C1 segment of cervical spinal cord (tissue), 14 donors: Measurements from ENCODE around the gene EML5.
"Not testable (repeated sequence)": the region's sequence is repeated elsewhere in the genome, so short reads cannot be mapped to it uniquely, and the experiment has no call there.

ENCODE experiments used
- DNase-seq, 14 donors: peaks; one replicate each; lab custom pipeline; 2025; lab: John Stamatoyannopoulos, UW

EML5 gene

DNA sequence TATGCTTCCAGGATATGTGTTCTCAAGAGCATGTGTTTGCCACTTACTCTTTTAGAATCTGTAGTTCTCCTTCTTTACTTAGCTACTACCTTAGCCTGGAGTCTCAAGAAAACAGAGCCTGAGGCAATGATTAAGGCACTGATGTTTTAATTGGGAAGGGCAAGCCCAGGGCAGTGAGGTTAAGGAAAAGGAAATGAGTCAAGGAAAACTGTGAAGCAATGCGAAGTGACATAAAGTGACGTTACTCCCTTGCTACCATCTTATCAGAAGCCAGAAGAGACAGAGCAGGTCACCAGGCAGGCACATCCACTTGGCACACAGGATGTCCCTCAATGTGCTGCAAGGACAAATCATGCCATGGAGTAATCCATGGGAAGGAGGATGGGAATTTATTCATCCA is 11.3 kb upstream of the EML5 start:
- no peak for DNase-seq

- no peak for DNase-seq
These were observed 9.8 kb upstream of the EML5 start for GRCh38 chr14:88802596-88802995.

- DNase-seq, result no peak
These were observed 6.8 kb upstream of the EML5 start for GRCh38 chr14:88799522-88799921.

DNA sequence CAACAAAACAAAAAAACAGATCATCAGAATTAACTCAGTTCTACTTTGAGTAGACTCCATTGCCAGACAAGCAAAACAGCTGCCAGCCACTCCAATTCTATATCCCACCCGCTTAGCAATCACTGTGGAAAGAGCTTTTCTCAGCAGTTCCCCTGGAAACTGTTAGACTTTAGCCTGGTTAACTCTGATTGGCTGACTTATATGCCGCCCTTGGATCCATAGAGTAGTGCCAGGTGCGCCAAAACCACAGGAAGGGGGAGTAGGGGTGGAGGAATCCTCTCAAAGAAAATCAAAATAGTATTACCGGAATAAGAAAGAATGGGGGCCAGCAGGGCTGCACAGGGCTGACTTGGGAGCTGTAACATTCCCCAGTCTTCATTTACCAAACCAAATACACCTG is 5.4 kb upstream of the EML5 start:
- no peak for DNase-seq

GRCh38 chr14:88793259-88793625 is 489 bp upstream of the EML5 start:
- peak in 2 of 14 donors; percentile 1 to 26 for DNase-seq

- DNase-seq, result peak in 10 of 14 donors; percentile 15 to 58 (median 41)
These were observed 902 bp downstream of the EML5 start for GRCh38 chr14:88791629-88792472.

GRCh38 chr14:88791252-88791621 is 1.5 kb downstream of the EML5 start:
- DNase-seq, result peak in 1 of 14 donors; percentile 50

DNA sequence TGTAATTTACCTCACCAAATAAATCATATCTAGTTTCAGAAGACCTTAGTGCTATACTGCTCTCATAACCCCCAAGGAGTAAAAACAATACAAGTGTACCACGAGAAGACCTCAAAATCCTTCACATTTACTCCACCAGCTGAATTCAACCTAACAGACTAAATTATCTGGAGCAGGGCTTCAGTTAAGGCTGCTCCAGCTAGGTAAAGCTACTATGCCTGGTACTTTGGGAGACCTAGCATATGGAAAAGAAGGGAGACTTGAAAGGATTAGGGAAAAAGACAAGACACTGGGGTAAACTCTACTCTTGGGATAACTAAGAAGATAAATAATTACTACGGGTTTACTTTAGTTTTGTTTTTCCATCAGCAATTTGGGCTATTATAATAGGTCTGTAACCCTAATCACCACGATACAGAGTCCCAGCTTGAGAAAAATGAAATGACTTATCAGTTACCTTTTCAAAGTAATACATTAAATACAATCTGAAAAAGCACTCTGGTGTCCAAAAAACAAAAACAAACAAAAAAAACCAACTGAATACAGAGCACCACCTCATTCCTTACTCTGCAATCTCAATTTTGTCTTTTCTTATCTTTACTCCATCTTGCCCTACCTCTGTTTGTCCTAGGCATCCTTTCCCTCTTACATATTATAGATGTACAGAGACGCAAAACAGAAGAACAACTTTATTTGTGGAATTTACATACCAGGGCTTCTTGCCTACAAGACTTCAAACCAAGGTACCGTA is 2.1 kb downstream of the EML5 start:
- DNase-seq, result peak in 2 of 14 donors; percentile 4 to 47

DNA sequence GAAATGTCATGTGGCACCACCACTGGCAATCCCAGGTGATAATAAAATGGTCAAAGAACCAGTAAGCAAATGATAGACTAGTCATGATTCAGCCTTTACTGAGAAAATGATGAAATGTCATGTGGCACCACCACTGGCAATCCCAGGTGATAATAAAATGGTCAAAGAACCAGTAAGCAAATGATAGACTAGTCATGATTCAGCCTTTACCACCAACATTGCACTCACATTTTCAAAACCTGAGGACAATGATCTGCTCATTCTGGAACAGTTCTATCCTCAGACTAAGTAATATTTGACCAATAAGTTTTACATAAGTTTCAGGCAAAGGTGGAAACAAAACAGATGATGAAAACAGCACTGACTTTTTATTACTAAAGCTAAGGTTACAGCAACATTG is 3.2 kb downstream of the EML5 start:
- not testable (repeated sequence) for DNase-seq

- DNase-seq, result no peak
These were observed 6.0 kb downstream of the EML5 start for GRCh38 chr14:88786715-88787114.

GRCh38 chr14:88785911-88786310 is 6.8 kb downstream of the EML5 start:
- no peak for DNase-seq

DNA sequence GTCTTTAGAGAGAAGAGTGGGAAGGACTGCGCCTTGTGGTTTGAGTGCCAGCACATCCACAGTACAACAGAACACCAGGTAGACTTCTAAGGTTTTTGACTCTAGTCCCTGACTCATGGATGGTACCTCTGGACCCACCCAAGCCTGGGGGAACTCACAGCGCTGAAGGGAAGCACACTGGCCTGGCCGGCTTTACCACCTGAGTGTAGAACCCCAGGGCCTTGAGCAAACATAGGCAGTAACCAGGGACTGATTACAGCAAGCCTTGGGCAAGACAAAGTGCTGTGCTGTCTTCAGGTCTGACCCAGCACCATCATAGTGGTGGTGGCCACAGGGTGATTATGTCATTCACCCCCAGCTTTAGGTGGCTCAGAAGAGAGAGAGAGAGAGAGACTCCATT is 17.2 kb downstream of the EML5 start:
- DNase-seq, result no peak

GRCh38 chr14:88770736-88771135 is 22.0 kb downstream of the EML5 start:
- DNase-seq, result no peak

DNA sequence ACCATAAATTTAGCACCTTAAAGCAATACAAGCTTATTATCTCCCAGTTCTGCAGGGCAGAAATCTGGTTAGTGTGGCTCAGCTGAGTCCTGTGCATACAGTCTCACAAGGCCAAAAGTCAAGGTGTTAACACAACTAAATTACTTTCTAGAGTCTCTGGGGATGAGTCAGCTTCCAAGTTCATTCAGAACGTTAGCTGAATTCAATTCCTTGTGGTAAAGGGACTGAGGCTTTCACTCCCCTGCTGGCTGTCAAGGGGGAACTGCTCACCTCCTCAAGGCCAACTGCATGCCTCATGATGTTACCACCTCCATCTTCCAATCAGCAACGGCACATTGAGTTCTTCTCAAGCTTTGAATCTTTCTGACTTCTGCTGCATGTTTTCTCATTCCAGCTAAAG is 27.6 kb downstream of the EML5 start:
- no peak for DNase-seq

- DNase-seq, result no peak
These were observed 38.9 kb downstream of the EML5 start for GRCh38 chr14:88753873-88754272.

- DNase-seq, result no peak
These were observed 41.8 kb downstream of the EML5 start for GRCh38 chr14:88750945-88751344.

DNA sequence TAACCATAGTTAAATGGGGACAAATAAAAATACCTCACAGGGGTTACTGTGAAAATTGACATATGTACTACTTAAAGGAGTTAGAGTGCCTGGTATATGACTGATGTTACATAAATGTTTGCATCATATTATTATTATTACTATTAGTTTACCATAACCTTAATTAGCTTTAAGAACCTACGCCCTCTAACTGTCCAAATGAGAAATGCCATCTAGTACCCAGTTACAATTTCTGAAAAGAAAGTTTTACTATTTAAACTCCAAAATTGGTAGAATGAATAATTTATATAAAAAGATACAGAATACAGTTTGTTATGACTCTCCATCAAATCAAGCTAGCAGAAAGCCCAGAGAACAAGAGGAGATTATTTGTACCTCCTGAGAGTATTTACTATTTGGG is 42.3 kb downstream of the EML5 start:
- no peak for DNase-seq

- DNase-seq, result no peak
These were observed 43.6 kb downstream of the EML5 start for GRCh38 chr14:88749139-88749538.

- DNase-seq, result no peak
These were observed 44.5 kb downstream of the EML5 start for GRCh38 chr14:88748288-88748687.

- DNase-seq, result peak in 1 of 14 donors; percentile 8
These were observed 46.7 kb downstream of the EML5 start for GRCh38 chr14:88746052-88746451.

- DNase-seq, result no peak
These were observed 55.5 kb downstream of the EML5 start for GRCh38 chr14:88737245-88737644.

DNA sequence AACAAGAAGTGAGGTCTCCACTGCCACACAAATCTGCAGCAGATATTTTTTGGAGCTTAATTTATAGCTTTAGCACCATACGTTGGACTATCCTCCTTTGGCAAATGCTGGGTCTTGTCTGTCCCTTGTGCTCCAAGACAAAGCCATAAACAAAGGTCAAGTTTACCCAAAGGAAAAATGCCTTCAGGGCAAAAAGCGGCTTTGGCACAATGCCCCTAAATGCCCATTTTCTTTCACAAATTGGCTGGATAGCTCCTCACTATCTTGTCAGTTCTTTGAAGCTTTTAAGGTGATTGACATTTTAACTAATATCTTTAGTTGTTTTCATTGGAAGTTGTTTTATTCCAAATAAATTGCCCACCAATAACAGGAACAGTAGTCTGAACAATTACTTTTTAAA is 59.6 kb downstream of the EML5 start:
- no peak for DNase-seq

- DNase-seq, result no peak
These were observed 63.6 kb downstream of the EML5 start for GRCh38 chr14:88729159-88729558.
